Mesenchymal stem cell (in vitro differentiated cells and primary cell): ENCODE results near the gene APP.

ENCODE experiments used
- DNase-seq: peaks from one replicate; pipeline ENCODE4 v3.0.0-alpha.2; 2013
- H2AFZ ChIP-seq: one replicate; pipeline ENCODE4 v1.6.1; 2013; ENCODE audit warnings: low read depth, mild to moderate bottlenecking, control low read depth, inconsistent platforms, low read length, moderate library complexity
- H2AK5ac ChIP-seq: 2 replicates; pipeline ENCODE4 v1.6.1; 2013; ENCODE audit warnings: low read length, moderate library complexity, mild to moderate bottlenecking, inconsistent platforms; ENCODE audit not compliant: severe bottlenecking
- H2BK120ac ChIP-seq: one replicate; pipeline ENCODE4 v1.6.1; 2013; ENCODE audit warnings: low read depth, mild to moderate bottlenecking, inconsistent platforms, low read length, moderate library complexity
- H2BK12ac ChIP-seq, 2 experiments: one replicate each; pipeline ENCODE4 v1.6.1; 2013; ENCODE audit warnings: inconsistent platforms in 2 of 2, low read length in 2 of 2, mild to moderate bottlenecking in 2 of 2, moderate library complexity in 2 of 2, control low read depth in 1 of 2
- H2BK15ac ChIP-seq: one replicate; pipeline ENCODE4 v1.6.1; 2013; ENCODE audit warnings: mild to moderate bottlenecking, low read depth, inconsistent platforms; ENCODE audit not compliant: poor library complexity, severe bottlenecking
- H2BK5ac ChIP-seq: 2 replicates; pipeline ENCODE4 v1.6.1; 2013; ENCODE audit warnings: low read depth, mild to moderate bottlenecking, low read length, control low read depth, inconsistent platforms; ENCODE audit not compliant: poor library complexity, severe bottlenecking
- H3K14ac ChIP-seq, 2 experiments: one replicate each; pipeline ENCODE4 v1.6.1; 2013; ENCODE audit warnings: inconsistent platforms in 2 of 2, low read length in 2 of 2, control low read depth in 1 of 2, mild to moderate bottlenecking in 1 of 2, moderate library complexity in 1 of 2
- H3K18ac ChIP-seq, 2 experiments: one replicate each; pipeline ENCODE4 v1.6.1; 2013; ENCODE audit warnings: inconsistent platforms in 2 of 2, low read length in 2 of 2, control low read depth in 1 of 2, low read depth in 1 of 2, mild to moderate bottlenecking in 1 of 2
- H3K23ac ChIP-seq, 2 experiments: one replicate each; pipeline ENCODE4 v1.6.1; 2013; ENCODE audit warnings: inconsistent platforms in 2 of 2, low read length in 2 of 2, mild to moderate bottlenecking in 2 of 2, moderate library complexity in 2 of 2, control low read depth in 1 of 2
- H3K27ac ChIP-seq: 2 replicates; pipeline ENCODE4 v1.5.1; 2013; ENCODE audit warnings: mild to moderate bottlenecking, moderate library complexity, low read length, control low read depth, inconsistent platforms; ENCODE audit not compliant: poor library complexity, severe bottlenecking
- H3K27me3 ChIP-seq, 2 experiments: 2 replicates each; pipeline versions ENCODE4 v1.6.1 to v1.7.0; 2013; ENCODE audit warnings: low read length in 2 of 2, mild to moderate bottlenecking in 2 of 2, moderate library complexity in 2 of 2, control low read depth in 1 of 2, inconsistent platforms in 1 of 2; ENCODE audit not compliant: control insufficient read depth in 1 of 2, insufficient read depth in 1 of 2
- H3K36me3 ChIP-seq, 2 experiments: 2 replicates each; pipeline versions ENCODE4 v1.6.1 to v1.7.0; 2013; ENCODE audit warnings: low read length in 2 of 2, control low read depth in 1 of 2, inconsistent platforms in 1 of 2, low read depth in 1 of 2, mild to moderate bottlenecking in 1 of 2; ENCODE audit not compliant: insufficient read depth in 2 of 2, control insufficient read depth in 1 of 2
- H3K4ac ChIP-seq, 2 experiments: one replicate each; pipeline ENCODE4 v1.6.1; 2013; ENCODE audit warnings: inconsistent platforms in 2 of 2, low read length in 2 of 2, mild to moderate bottlenecking in 2 of 2, moderate library complexity in 2 of 2, control low read depth in 1 of 2, low read depth in 1 of 2
- H3K4me1 ChIP-seq: 2 replicates; pipeline ENCODE4 v1.6.1; 2013; ENCODE audit warnings: low read depth, low read length, control low read depth; ENCODE audit not compliant: control insufficient read depth, insufficient read depth
- H3K4me2 ChIP-seq: 2 replicates; pipeline ENCODE4 v1.6.1; 2013; ENCODE audit warnings: low read length, mild to moderate bottlenecking, inconsistent platforms; ENCODE audit not compliant: poor library complexity, severe bottlenecking
- H3K4me3 ChIP-seq, 2 experiments: 2 replicates each; pipeline versions ENCODE4 v1.5.1 to v1.7.0; 2013; ENCODE audit warnings: low read length in 2 of 2, mild to moderate bottlenecking in 2 of 2, control low read depth in 1 of 2, low read depth in 1 of 2; ENCODE audit not compliant: insufficient read depth in 1 of 2
- H3K79me1 ChIP-seq: replicated peaks from 2 replicates; pipeline ENCODE4 v1.6.1; 2013; ENCODE audit warnings: mild to moderate bottlenecking, control low read depth, low read length, inconsistent platforms; ENCODE audit not compliant: poor library complexity, severe bottlenecking
- H3K9ac ChIP-seq: 2 replicates; pipeline ENCODE4 v1.7.0; 2013; ENCODE audit warnings: mild to moderate bottlenecking, low read length, moderate library complexity
- H3K9me3 ChIP-seq: 2 replicates; pipeline ENCODE4 v1.7.0; 2013; ENCODE audit warnings: mild to moderate bottlenecking, low read length; ENCODE audit not compliant: control insufficient read depth
- H4K8ac ChIP-seq: one replicate; pipeline ENCODE4 v1.6.1; 2013; ENCODE audit warnings: inconsistent platforms, mild to moderate bottlenecking, low read length, moderate library complexity
- H4K91ac ChIP-seq: one replicate; pipeline ENCODE4 v1.6.1; 2013; ENCODE audit warnings: mild to moderate bottlenecking, low read length, inconsistent platforms
- WGBS: methylation state at CpG from one replicate; pipeline ENCODE4 v1.1.7; 2013; ENCODE audit warnings: mixed read lengths; 5-methylcytosine and 5-hydroxymethylcytosine counted together

Gene APP

GRCh38 chr21:26087223-26087918, 83.2 kb downstream of the APP start:
- H3K9me3 ChIP-seq: no peaks in the 10 kb centered on the region

GRCh38 chr21:26085882-26086281, 84.7 kb downstream of the APP start:
- WGBS: no CpG with 5 or more reads among the region's 1 CpG
- no peaks in the 10 kb centered on the region for H3K27me3 ChIP-seq
- H4K91ac ChIP-seq: no peak overlapping the region
- H3K23ac ChIP-seq: no peak overlapping the region
- no peak overlapping the region for H2BK12ac ChIP-seq
- H3K27ac ChIP-seq: no peak overlapping the region
- peaks cover 2% of the 10 kb centered on the region for H3K4me1 ChIP-seq
- H2BK15ac ChIP-seq: no peak overlapping the region
- H2AFZ ChIP-seq: no peak overlapping the region
- no peak overlapping the region for H3K4me2 ChIP-seq
- DNase-seq: no peak
- no peak overlapping the region for H2BK120ac ChIP-seq
- H3K18ac ChIP-seq: no peak overlapping the region
- peaks cover 4 to 52% of the 10 kb centered on the region in 2 experiments for H3K36me3 ChIP-seq
- H3K14ac ChIP-seq: no peak overlapping the region
- H4K8ac ChIP-seq: no peak overlapping the region
- no peak overlapping the region for H2BK5ac ChIP-seq
- H3K9me3 ChIP-seq: no peaks in the 10 kb centered on the region
- no peak overlapping the region for H2AK5ac ChIP-seq
- no peak overlapping the region for H3K9ac ChIP-seq
- no peak overlapping the region for H3K4ac ChIP-seq
- no peak overlapping the region for H3K4me3 ChIP-seq
- peaks cover 18% of the 10 kb centered on the region for H3K79me1 ChIP-seq

More at GRCh38 chr21:26087223-26087918, 83.2 kb downstream of the APP start:
- WGBS: 86% methylated on average over 3 of the region's 4 CpGs
- Histone ChIP-seq H3K23ac (no peak overlapping the region), H2BK15ac (no peak overlapping the region), H2BK12ac (no peak overlapping the region), H3K9ac (no peak overlapping the region), H2AK5ac (no peak overlapping the region), H3K4me3 (no peak overlapping the region), H2BK5ac (no peak overlapping the region), H3K4me2 (no peak overlapping the region), H3K4me1 (peaks cover 2% of the 10 kb centered on the region), H2AFZ (no peak overlapping the region), H4K91ac (no peak overlapping the region), H4K8ac (no peak overlapping the region), H3K79me1 (peaks cover 24% of the 10 kb centered on the region), H3K14ac (no peak overlapping the region), H3K4ac (no peak overlapping the region), H3K27ac (no peak overlapping the region), H3K36me3 (peaks cover 4 to 48% of the 10 kb centered on the region in 2 experiments), H3K27me3 (no peaks in the 10 kb centered on the region), H2BK120ac (no peak overlapping the region), H3K18ac (no peak overlapping the region)
- DNase-seq: no peak

- Histone ChIP-seq H3K79me1 (peaks cover 18% of the 10 kb centered on the region), H3K9me3 (no peaks in the 10 kb centered on the region), H2BK12ac (no peak overlapping the region), H3K27me3 (no peaks in the 10 kb centered on the region), H3K9ac (no peak overlapping the region), H4K91ac (no peak overlapping the region), H3K14ac (no peak overlapping the region), H2BK120ac (no peak overlapping the region), H3K4ac (no peak overlapping the region), H3K4me2 (no peak overlapping the region), H2AK5ac (no peak overlapping the region), H2BK5ac (no peak overlapping the region), H3K4me1 (peaks cover 2% of the 10 kb centered on the region), H3K36me3 (peaks cover 4 to 51% of the 10 kb centered on the region in 2 experiments), H3K4me3 (no peak overlapping the region), H3K18ac (no peak overlapping the region), H2BK15ac (no peak overlapping the region), H3K23ac (no peak overlapping the region), H2AFZ (no peak overlapping the region), H4K8ac (no peak overlapping the region), H3K27ac (no peak overlapping the region)
- WGBS: 98% methylated on average over 3 of the region's 4 CpGs
- DNase-seq: peak; percentile 38
These were observed 85.4 kb downstream of the APP start for GRCh38 chr21:26085127-26085526.

- Histone ChIP-seq H3K18ac (no peak overlapping the region), H3K36me3 (peaks cover 0 to 27% of the 10 kb centered on the region in 2 experiments), H2AK5ac (no peak overlapping the region), H3K4ac (no peak overlapping the region), H3K27me3 (no peaks in the 10 kb centered on the region), H2BK5ac (no peak overlapping the region), H3K9ac (no peak overlapping the region), H4K8ac (no peak overlapping the region), H3K9me3 (no peaks in the 10 kb centered on the region), H3K4me1 (peaks cover 3% of the 10 kb centered on the region), H3K4me3 (no peak overlapping the region), H2BK15ac (no peak overlapping the region), H4K91ac (no peak overlapping the region), H3K14ac (no peak overlapping the region), H2AFZ (no peak overlapping the region), H3K23ac (no peak overlapping the region), H2BK120ac (no peak overlapping the region), H2BK12ac (no peak overlapping the region), H3K4me2 (no peak overlapping the region), H3K27ac (no peak overlapping the region), H3K79me1 (peaks cover 10% of the 10 kb centered on the region)
- no CpG with 5 or more reads among the region's 2 CpGs for WGBS
- no peak for DNase-seq
These were observed 88.0 kb downstream of the APP start for GRCh38 chr21:26082549-26082948.
